Colonic mucosa (tissue), 4 donors: ENCODE measurements around the gene TAF3. TPM values are rescaled to one million over a fixed set of nuclear protein-coding genes. Genes with fewer than 3 reads are reported as not detected.

ENCODE experiments used
- DNase-seq: peaks from one replicate; pipeline ENCODE4 v3.0.0-alpha.2; 2020
- H3K27ac ChIP-seq: fragments of 200-600 bp; one replicate; pipeline ENCODE4 v1.8.0; 2021
- H3K27me3 ChIP-seq: fragments of 200-600 bp; one replicate; pipeline ENCODE4 v1.8.0; 2021
- H3K36me3 ChIP-seq: fragments of 200-600 bp; one replicate; pipeline ENCODE4 v1.8.0; 2021
- H3K4me1 ChIP-seq: fragments of 200-600 bp; one replicate; pipeline ENCODE4 v1.8.0; 2021; ENCODE audit warnings: mild to moderate bottlenecking
- H3K4me3 ChIP-seq: fragments of 200-600 bp; one replicate; pipeline ENCODE4 v1.8.0; 2021
- H3K9ac ChIP-seq, 2 donors: one replicate each; pipeline ENCODE4 v1.7.0; 2013; ENCODE audit warnings: control low read depth in 2 of 2, low read depth in 2 of 2, low read length in 2 of 2
- H3K9me3 ChIP-seq: fragments of 200-600 bp; one replicate; pipeline ENCODE4 v1.8.0; 2021
- intact Hi-C: fragments of 100-400 bp; cut with DNase I; formaldehyde crosslinking; loops from one replicate; pipeline ENCODE4 v1.14.1; 2022
- total RNA-seq, 2 donors: library from RNA; stranded (reverse); fragmentation: NEBNext Ultra II Directional in 1 of 2; extraction: Animal tissue kit (Norgen Biotek cat#: 25700) in 1 of 2; gene quantifications; one replicate each; pipeline ENCODE4 v1.2.1, GENCODE V29; 2021
- TF ChIP-seq, protein P1 (sequence below): fragments of 200-600 bp; IDR thresholded peaks from one replicate; pipeline ENCODE4 v1.8.0; 2022; ENCODE audit warnings: antibody characterized with exemption, mild to moderate bottlenecking
- donor health status: healthy.
- donor health status: DM: no; HTN: no; CAD: no.
- donor health status: DM: no; HTN: no; CAD: no.

Gene TAF3
- total RNA-seq, 2 donors from 2014 or later, result 4.4 to 6.3 TPM

DNA sequence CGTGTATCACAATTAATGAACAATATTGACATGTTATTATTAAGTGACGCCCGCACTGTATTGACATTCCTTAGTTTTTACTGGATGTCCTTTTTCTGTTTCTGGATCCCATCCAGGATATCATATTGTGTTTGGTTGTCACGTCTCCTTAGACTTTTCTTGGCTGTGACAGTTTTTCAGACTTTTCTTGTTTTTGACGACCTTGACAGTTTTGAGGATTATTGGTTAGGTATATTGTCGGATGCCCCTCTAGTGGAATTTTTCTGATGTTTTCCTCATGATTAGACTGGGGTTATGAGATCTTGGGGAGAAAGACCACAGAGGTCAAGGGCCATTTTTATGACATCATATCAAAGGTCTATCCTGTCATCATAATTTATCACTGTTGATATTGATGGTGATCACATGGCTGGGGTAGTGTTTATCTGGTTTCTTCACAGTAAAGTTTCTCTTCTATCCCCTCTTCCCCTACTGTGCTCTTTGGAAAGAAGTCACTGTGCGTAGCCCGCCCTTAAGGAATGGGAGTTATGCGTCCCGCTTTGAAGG lies 11.1 kb downstream of the TAF3 start:
- Histone ChIP-seq H3K4me1 (no peaks in the 10 kb centered on the region), H3K9me3 (no peaks in the 10 kb centered on the region), H3K9ac (no peak overlapping the region), H3K27me3 (no peaks in the 10 kb centered on the region), H3K4me3 (no peak overlapping the region), H3K36me3 (no peaks in the 10 kb centered on the region), H3K27ac (no peak overlapping the region)
- intact Hi-C loops, result no loop called here
- DNase-seq, result no peak
- TF ChIP-seq, protein P1, sequence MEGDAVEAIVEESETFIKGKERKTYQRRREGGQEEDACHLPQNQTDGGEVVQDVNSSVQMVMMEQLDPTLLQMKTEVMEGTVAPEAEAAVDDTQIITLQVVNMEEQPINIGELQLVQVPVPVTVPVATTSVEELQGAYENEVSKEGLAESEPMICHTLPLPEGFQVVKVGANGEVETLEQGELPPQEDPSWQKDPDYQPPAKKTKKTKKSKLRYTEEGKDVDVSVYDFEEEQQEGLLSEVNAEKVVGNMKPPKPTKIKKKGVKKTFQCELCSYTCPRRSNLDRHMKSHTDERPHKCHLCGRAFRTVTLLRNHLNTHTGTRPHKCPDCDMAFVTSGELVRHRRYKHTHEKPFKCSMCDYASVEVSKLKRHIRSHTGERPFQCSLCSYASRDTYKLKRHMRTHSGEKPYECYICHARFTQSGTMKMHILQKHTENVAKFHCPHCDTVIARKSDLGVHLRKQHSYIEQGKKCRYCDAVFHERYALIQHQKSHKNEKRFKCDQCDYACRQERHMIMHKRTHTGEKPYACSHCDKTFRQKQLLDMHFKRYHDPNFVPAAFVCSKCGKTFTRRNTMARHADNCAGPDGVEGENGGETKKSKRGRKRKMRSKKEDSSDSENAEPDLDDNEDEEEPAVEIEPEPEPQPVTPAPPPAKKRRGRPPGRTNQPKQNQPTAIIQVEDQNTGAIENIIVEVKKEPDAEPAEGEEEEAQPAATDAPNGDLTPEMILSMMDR, result no peak

DNA sequence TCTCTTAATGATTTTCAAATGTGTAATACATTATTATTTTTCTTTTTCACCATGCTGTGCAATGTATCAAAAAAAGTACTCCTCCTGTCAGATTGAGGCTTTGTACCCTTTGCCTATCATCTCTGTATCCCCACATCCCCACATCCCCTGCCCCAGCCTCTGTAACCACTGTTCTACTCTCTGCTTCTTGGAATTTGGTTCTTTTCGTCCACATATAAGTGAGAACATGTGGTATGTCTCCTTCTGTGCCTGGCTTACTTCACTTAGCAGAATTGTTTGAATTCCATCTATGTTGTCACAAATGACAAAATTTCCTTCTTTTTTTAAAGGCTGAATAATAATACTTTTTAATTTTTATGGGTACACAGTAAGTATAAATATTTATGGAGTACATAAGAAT lies 13.8 kb downstream of the TAF3 start:
- TF ChIP-seq, protein P1, result no peak
- Histone ChIP-seq H3K4me3 (no peak overlapping the region), H3K4me1 (no peaks in the 10 kb centered on the region), H3K9ac (no peak overlapping the region), H3K36me3 (no peaks in the 10 kb centered on the region), H3K9me3 (no peaks in the 10 kb centered on the region), H3K27me3 (no peaks in the 10 kb centered on the region), H3K27ac (no peak overlapping the region)
- no peak for DNase-seq
- intact Hi-C loops, result no loop called here

DNA sequence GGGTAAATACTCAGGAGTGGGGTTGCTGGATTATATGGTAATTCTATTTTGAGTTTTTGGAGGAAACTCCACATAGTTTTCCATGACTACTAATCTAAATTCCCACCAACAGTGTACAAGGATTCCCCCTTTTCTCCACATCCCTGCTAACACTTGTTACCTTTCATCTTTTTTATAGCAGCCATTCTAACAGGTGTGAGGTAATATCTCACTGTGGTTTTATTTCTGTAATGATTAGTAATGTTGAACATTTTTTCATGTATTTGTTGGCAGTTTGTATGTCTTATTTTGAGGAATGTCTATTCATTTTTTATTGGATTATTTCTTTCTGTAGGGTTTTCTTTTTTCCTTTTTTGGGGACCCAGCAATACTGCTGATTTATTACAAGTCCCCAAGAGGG lies 14.9 kb downstream of the TAF3 start:
- H3K36me3 ChIP-seq, result no peaks in the 10 kb centered on the region
- H3K4me3 ChIP-seq, result no peak overlapping the region
- no peaks in the 10 kb centered on the region for H3K9me3 ChIP-seq
- no peak overlapping the region for H3K27ac ChIP-seq
- no peak for DNase-seq
- no peaks in the 10 kb centered on the region for H3K27me3 ChIP-seq
- H3K4me1 ChIP-seq, result no peaks in the 10 kb centered on the region
- TF ChIP-seq, protein P1, result no peak
- intact Hi-C loops, result no loop called here
- H3K9ac ChIP-seq, result no peak overlapping the region

DNA sequence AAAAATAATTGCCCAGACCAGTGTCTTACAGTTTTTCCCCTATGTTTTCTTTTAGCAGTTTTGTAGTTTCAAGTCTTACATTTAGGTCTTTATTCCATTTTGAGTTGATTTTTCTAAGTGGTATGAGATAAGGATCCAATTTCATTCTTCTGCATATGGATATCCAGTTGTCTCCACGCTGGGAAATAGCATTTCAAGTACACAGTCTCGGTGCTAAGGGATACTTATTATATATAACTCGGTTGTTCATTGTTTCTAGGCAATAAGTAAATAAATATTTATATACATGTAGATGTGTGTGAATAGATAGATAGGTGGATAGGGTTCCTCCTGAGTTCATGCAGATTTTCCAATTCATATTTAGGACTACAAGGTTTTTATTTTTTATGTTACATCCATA lies 16.0 kb downstream of the TAF3 start:
- no peak for DNase-seq
- H3K27me3 ChIP-seq, result no peaks in the 10 kb centered on the region
- TF ChIP-seq, protein P1, result no peak
- H3K4me1 ChIP-seq, result no peaks in the 10 kb centered on the region
- no peak overlapping the region for H3K27ac ChIP-seq
- no peaks in the 10 kb centered on the region for H3K9me3 ChIP-seq
- no peak overlapping the region for H3K9ac ChIP-seq
- H3K4me3 ChIP-seq, result no peak overlapping the region
- intact Hi-C loops, result no loop called here
- no peaks in the 10 kb centered on the region for H3K36me3 ChIP-seq

DNA sequence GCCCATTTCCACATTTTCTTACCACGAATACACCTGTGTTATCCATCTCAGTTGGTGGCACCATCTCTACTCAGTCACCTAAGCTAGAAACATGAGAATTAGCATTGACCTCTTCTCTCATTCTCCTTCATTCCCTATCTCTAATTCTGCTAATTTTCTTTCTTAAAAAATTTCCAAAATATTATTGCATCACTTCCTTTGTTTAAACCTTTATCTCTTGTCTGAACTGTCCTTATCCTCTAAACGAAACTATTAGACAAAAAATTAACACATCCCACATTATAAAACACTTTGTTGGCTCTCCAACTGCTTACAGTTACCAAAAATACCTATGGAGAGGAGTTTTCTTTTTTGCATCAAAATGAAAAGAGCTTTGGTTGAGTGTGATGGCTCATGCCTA lies 18.3 kb downstream of the TAF3 start:
- TF ChIP-seq, protein P1, result no peak
- H3K9ac ChIP-seq, result no peak overlapping the region
- H3K4me3 ChIP-seq, result no peak overlapping the region
- intact Hi-C loops, result no loop called here
- no peak for DNase-seq
- H3K4me1 ChIP-seq, result no peaks in the 10 kb centered on the region
- H3K9me3 ChIP-seq, result no peaks in the 10 kb centered on the region
- no peaks in the 10 kb centered on the region for H3K36me3 ChIP-seq
- H3K27ac ChIP-seq, result no peak overlapping the region
- no peaks in the 10 kb centered on the region for H3K27me3 ChIP-seq
